ENCODE data around the gene MT1E.

Gene MT1E

GRCh38 chr16:56626685-56627084, 1.1 kb downstream of the MT1E start:
- DNase-seq (ENCODE audit: low read depth): no peak

DNA sequence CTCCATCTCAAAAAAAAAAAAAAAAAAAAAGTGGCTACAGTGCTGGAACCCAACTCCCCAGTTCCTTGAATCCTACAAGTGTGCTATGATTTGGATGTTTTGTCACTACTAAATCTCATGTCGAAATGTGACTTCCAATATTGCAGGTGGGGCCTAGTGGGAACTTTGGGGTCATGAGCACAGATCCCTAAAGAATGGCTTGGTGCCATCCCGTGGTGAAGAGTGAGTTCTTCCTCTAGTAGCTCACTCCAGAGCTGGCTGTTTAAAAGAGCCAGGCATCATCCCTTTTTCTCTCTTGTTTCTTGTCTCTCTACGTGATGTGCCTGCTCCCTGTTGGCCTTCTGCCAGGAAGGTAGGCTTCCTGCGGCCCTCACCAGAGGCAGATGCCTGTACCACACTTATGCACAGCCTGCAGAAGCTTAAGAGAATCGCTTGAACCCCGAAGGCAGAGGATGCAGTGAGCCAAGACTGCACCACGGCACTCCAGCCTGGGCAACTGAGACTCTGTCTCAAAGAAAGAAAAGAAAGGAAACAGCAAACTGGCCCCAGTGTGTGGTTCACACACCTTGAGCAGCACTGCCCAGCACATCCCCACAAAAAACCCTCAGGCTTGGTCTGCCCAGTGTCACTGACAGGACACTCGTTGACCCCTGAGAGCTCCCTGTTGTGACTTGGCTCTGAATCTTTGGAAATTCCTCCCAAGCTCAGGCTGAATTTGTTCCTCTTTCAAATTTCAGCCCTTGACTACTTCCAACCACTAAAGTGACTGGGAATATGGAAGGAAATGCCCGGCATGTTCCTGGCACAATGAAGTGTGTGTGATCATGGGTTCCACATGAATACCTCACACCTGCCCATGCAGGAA, 3.1 kb downstream of the MT1E start:
- DNase-seq (ENCODE audit: low read depth): no peak

DNA sequence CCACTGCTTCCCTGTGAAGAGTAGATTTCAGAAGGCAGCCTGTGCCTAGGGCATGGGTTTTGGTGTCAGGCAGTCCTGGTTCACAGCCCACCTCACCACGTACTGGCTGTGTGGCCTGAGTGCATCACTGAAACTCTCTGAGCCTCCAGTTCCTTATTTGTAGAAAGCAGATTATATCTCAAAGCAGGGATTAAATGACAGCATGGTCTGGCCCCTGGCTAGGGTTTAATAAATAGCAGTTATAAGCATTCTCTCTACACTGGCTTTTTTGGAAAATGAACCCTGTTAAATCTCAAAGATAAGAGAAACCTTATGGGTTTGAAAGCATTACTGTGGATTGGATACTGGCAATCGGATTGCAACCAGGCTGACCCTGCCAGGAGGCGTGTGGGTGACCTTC, 4.0 kb downstream of the MT1E start:
- no peak for DNase-seq (ENCODE audit: low read depth)

DNA sequence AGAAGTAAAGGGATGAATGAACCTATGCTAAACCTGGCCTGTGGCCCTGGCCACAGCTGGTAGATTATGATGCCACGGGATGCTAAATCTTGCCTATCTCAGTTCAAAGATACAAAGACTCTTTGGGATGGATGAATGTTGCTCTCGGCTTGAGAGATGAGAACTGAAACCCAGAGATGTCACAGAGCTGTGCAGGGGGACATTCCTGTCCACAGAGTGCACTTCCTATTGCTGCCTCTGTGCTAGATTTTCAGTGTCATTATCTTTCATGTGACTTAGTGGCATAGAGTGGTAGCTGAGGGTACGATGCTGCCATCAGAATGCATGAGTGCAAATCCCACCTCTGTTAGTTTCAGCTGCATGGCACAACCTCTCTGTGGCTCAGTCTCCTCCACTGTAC, 4.6 kb downstream of the MT1E start:
- DNase-seq (ENCODE audit: low read depth): no peak

DNA sequence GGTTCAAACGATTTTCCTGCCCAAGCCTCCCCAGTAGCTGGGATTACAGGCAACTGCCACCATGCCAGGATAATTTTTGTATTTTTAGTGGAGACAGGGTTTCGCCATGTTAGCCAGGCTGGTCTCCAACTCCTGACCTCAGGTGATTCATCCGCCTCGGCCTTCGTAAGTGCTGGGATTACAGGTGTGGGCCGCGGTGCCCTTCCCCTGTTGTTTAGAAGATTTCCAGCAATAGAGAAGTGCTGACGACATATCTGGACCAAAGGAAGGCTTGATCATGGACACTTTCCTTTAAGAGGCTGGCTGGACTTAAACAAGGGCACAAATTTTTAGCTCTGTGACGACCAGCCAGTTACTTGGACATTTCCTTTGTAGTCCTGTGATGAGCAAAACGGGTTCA, 5.6 kb downstream of the MT1E start:
- no peak for DNase-seq (ENCODE audit: low read depth)

DNA sequence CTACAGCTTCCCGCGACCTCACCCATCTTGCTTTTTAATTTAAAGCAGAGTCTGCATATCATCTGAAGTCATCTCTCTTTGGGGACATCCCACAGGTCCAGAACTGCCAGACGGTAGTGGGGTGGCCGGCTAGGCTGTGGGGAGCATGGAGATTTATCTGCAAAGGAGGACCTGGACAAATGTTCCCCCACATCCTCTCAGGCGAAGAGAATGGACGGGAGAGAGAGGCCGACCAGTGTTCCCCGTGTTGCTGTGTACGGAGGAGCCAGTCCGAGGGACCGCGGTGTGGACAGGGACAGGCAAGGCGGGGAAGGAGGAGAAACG, 6.2 kb downstream of the MT1E start:
- no peak for DNase-seq (ENCODE audit: low read depth)

DNA sequence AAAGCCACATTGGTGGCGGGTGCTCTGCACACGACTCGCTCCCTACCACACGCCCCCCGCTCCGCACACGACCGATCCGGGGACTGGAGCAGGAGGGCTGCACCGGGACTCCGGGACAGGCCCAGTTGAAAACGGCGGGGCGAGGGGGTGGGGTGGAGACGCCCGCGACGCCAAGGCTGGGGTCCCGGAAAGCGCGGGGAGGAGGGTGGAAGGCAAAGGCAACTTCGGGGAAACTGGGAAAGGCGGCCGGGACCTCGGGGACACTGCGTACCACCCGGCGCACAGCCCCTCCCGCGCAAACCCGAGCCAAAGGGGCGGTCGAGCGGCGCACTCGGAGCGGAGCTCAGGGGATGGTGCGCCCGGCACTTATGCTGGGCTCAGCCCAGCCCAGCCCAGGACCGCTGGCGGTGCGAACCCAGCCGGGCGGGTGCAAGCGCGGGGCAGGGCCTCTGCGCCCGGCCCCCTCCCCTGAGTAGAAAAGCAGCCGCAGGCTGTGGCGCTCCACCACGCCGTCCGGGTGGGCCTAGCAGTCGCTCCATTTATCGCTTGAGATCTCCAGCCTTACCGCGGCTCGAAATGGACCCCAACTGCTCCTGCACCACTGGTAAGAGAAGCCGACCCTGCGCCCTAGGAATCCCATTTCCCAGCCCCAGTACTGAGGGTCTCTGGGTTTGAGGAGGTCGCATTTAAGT, 6.7 kb downstream of the MT1E start, which contains the start of gene MT1M:
Gene MT1M (plus strand): TSS at position 504 of the 692 bp plus-strand sequence. CDS start 73 bp downstream, at position 577.
- DNase-seq (ENCODE audit: low read depth): no peak

DNA sequence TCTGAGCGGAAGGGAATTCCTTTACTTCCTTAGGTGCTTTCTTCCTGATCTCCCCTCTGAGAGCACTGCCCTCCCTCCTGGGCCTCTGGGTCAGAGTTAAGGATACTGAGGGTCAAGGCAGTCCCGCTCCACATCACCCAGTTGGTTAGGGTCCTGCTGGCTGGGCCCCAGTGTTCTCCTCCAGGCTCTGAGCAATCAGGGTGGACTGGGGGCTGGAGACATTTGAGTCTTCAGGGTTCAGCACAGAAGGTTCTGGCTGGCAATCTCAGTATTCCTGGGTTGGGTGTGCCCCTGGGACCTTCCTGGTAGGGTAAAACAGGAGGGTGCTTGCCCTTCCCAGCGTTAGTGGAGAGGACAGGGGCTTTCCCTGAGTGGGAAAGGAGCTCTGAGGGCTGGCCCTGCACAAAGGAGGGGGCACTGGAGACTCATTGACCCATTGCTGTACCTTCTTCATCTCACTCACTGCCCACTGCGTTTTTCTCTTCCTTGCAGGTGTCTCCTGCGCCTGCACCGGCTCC, 7.3 kb downstream of the MT1E start:
- no peak for DNase-seq (ENCODE audit: low read depth)

- DNase-seq (ENCODE audit: low read depth): no peak
These were observed 8.0 kb downstream of the MT1E start for GRCh38 chr16:56633535-56633934.

DNA sequence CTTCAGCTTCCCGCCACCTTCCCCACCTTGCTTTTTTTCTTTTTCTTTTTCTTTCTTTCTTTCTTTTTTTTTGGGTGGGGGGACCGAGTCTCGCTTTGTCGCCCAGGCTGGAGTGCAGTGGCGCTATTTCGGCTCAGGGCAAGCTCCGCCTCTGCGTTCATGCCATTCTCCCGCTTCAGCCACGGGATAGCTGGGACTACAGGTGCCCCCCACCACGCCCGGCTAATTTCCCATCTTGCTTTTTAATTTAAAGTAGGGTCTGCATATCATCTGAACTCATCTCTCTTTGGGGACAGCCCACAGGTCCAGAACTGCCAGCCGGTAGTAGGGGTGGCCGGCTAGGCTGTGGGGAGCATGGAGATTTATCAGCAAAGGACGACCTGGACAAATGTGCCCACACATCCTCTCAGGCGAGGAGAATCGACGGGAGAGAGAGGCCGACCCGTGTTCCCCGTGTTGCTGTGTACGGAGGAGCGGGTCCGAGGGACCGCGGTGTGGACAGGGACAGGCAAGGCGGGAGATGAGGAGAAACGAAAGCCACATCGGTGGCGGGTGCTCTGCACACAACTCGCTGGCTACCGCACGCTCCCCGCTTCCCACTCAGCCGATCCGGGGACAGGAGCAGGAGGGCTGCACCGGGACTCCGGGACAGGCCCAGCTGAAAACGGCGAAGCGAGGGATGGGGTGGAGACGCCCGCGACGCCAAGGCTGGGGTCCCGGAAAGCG, 9.3 kb downstream of the MT1E start:
- no peak for DNase-seq (ENCODE audit: low read depth)

GRCh38 chr16:56635441-56635967, 9.9 kb downstream of the MT1E start:
- DNase-seq (ENCODE audit: low read depth): no peak

DNA sequence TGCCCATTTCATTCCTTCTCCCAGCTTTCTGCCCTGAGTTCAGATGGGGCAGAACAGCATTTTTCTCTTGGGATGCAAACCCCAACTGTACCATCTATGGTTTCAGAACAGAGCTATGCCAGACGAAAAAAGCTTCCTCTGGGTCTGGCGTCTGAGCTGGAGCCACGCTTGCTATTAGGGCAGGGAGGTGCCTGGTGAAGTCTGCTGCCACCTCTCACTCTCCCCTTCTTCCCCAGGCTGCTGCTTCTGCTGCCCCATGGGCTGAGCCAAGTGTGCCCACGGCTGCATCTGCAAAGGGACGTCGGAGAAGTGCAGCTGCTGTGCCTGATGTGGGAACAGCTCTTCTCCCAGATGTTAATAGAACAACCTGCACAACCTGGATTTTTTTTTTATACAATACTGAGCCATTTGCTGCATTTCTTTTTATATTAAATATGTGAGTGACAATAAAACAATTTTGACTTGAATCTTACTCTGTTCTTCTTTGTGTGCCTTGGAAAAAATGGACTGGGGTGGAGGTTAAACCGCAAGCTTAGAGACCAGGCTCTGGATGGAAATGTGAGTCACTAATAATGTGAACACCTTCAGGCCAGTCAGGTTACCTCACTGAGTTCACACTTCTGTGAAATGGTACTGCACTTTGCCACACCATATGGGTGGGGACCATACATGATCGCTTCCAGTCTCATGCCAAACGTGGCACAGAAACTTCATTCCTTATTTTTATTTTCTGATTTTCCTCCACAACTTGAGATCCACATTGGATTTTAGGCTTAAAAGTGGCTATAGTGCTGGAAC, 11.2 kb downstream of the MT1E start:
- no peak for DNase-seq (ENCODE audit: low read depth)

DNA sequence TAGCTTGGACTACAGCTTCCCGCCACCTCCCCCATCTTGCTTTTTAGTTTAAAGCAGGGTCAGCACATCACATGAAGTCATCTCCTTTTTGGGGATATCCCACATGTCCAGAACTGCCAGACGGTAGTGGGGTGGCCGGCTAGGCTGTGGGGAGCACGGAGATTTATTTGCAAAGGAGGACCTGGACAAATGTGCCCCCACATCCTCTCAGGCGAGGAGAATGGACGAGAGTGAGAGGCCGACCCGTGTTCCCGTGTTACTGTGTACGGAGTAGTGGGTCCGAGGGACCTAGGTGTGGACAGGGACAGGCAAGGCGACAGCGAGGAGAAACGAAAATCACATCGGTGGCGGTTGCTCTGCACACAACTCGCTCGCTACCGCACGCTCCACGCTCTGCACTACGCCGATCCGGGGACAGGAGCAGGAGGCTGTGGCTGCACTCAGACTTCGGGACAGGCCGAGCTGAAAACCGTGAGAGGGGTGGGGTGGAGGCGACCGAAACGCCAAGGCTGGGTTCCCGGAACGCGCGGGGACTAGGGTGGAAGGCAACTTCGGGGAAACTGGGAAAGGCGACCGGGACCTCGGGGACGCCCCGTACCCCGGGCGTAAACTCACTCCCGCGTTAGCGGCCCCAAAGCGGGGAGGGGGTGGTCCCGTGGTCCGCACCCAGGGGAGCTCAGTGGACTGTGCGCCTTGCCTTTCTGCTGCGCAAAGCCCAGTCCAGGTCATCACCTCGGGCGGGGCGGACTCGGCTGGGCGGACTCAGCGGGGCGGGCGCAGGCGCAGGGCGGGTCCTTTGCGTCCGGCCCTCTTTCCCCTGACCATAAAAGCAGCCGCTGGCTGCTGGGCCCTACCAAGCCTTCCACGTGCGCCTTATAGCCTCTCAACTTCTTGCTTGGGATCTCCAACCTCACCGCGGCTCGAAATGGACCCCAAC, 12.5 kb downstream of the MT1E start, which contains the start of gene MT1A:
Gene MT1A (plus strand): TSS at position 853 of the 937 bp plus-strand sequence. CDS start 73 bp downstream, at position 926.
- DNase-seq (ENCODE audit: low read depth): no peak

DNA sequence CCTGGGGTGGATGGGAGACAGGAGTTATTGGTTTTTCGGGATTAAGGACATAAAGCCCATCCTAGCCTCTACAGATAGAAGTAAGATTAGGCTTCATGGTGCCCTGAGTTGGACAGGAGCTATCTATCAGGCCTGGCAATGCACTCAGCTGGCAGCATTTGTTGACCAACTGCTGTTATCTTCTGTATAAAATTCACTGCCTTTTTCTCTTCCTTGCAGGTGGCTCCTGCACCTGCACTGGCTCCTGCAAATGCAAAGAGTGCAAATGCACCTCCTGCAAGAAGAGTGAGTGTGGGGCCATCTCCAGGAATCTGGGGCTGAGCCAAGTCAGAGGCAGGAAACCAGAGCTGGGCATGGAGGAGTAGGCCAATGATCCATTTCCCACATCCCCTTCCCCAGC, 13.5 kb downstream of the MT1E start:
- DNase-seq (ENCODE audit: low read depth): no peak

DNA sequence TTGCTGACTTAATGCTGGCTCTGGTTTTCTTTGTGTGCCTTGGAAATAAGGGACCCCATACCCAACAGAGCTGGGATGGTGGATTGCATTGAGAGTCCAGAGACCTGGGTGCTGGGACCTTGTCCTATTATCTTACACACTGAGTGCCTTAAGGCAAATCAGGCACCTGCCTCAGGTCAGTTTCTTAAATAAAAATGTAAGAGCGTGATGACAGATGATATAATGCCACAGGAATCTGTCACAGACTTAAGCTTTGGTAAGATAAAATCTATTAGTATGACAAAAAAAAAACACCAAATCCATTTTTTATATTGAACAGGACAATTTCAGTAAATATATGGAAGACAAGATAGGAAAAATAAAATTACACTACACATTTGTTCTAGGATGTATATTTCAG, 14.5 kb downstream of the MT1E start:
- DNase-seq (ENCODE audit: low read depth): no peak

- DNase-seq (ENCODE audit: low read depth): no peak
These were observed 15.6 kb downstream of the MT1E start for GRCh38 chr16:56641166-56641565.

GRCh38 chr16:56643080-56643778, 17.6 kb downstream of the MT1E start:
- no peak for DNase-seq (ENCODE audit: low read depth)

GRCh38 chr16:56643833-56644232, 18.3 kb downstream of the MT1E start:
- DNase-seq (ENCODE audit: low read depth): no peak

DNA sequence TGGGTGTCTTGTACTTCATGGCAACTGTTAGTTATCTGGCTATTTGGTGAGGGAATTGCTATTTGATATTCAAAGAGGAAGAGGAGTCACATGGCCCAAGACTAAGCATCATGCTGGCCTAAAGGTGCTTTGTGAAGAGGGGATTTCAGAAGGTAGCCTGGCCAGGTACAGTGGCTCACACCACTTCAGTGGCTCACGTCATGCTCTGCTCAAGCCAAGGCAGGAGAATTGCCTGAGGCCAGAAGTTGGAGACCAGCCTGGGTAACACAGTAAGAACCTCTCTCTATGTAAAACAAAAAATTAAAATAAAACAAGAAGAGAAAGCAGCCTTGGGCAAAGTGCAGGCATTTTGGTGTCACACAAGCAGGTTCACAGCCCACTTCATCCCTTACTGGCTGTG, 19.7 kb downstream of the MT1E start:
- DNase-seq (ENCODE audit: low read depth): no peak

GRCh38 chr16:56645838-56646237, 20.3 kb downstream of the MT1E start:
- DNase-seq (ENCODE audit: low read depth): no peak

All from stromal cell of bone marrow (primary cell).